Testis (tissue), 3 donors: ENCODE results near the gene TBC1D30. TPM values are rescaled to one million over a fixed set of nuclear protein-coding genes. Genes with fewer than 3 reads are reported as not detected.

ENCODE experiments used
- DNase-seq: peaks from one replicate; pipeline ENCODE4 v3.0.0-alpha.2; 2019
- H3K27ac ChIP-seq, 2 donors: fragments of 200-600 bp; sonication (generic); one replicate each; pipeline ENCODE4 v1.5.1; 2019
- H3K27me3 ChIP-seq: fragments of 200-600 bp; sonication (generic); one replicate; pipeline ENCODE4 v1.5.1; 2019
- H3K36me3 ChIP-seq: fragments of 200-600 bp; sonication (generic); one replicate; pipeline ENCODE4 v1.5.1; 2017; ENCODE audit warnings: low read depth; ENCODE audit errors: missing control alignments
- H3K4me1 ChIP-seq: fragments of 200-600 bp; sonication (generic); one replicate; pipeline ENCODE4 v1.5.1; 2019
- H3K4me3 ChIP-seq, 2 donors: fragments of 200-600 bp; sonication (generic); one replicate each; pipeline ENCODE4 v1.5.1; 2017 to 2019
- H3K9me3 ChIP-seq: fragments of 200-600 bp; sonication (generic); one replicate; pipeline ENCODE4 v1.5.1; 2017
- POLR2A ChIP-seq: fragments of 450-650 bp; IDR thresholded peaks from one replicate; pipeline ENCODE4 v1.6.1; 2017; ENCODE audit warnings: antibody characterized with exemption, mild to moderate bottlenecking, moderate library complexity
- WGBS, 2 donors: methylation state at CpG; one replicate each; pipeline ENCODE4 v1.1.5; 2018; 5-methylcytosine and 5-hydroxymethylcytosine counted together
- intact Hi-C: fragments of 100-400 bp; cut with DNase I; formaldehyde crosslinking; loops from one replicate; pipeline ENCODE4 v1.15.1; 2023; ENCODE audit warnings: low total_unique reads
- polyA plus RNA-seq: library from polyadenylated mRNA; stranded (reverse); fragments of 350-450 nt; fragmentation: Illumina TruSeq; extraction: RNeasy Lipid Tissue Mini Kit (QIAGEN cat#74804); gene quantifications from one replicate; pipeline ENCODE4 v1.2.3, GENCODE V29; 2014; ENCODE audit warnings: low read depth, low replicate concordance; ENCODE audit not compliant: insufficient read depth
- total RNA-seq, 2 donors: library from RNA; depleted of rRNA; stranded (reverse); fragments of >200 nt; gene quantifications; one replicate each; pipeline ENCODE4 v1.2.3, GENCODE V29; 2016
- TF ChIP-seq, protein P1 (sequence below), 3 experiments: fragments of 450-650 bp in 2 of 3; fragments of 200-600 bp in 1 of 3; sonication (generic) in 1 of 3; IDR thresholded peaks; one replicate each; pipeline ENCODE4 v1.5.1; 2016 to 2019; ENCODE audit warnings: antibody characterized with exemption in 3 of 3, mild to moderate bottlenecking in 2 of 3, moderate library complexity in 1 of 3

TBC1D30 gene
- total and polyA plus RNA-seq, 3 donors from 2014 or later: 7.0 to 8.7 (median 8.3) TPM

DNA sequence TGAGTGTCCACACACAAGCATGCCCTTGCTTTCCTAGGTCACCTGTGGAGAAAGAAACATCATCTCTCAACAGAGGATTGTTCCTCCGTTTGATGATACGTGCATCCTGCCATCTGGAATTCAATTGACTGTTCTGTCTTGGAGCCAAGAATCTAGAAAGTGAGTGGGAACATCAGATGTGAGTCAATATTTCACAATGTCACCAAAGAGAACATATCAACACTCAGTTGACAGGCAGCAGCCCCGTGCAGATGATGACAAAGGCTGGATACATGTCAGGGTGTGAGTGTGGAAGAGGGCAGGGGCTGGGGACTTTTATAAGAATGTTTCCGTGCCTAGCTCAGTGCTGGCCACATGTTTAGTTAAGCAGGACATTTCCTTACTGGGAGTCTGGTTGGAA lies 76.1 kb downstream of the TBC1D30 start:
- no peak for TF ChIP-seq POLR2A
- TF ChIP-seq, protein P1, sequence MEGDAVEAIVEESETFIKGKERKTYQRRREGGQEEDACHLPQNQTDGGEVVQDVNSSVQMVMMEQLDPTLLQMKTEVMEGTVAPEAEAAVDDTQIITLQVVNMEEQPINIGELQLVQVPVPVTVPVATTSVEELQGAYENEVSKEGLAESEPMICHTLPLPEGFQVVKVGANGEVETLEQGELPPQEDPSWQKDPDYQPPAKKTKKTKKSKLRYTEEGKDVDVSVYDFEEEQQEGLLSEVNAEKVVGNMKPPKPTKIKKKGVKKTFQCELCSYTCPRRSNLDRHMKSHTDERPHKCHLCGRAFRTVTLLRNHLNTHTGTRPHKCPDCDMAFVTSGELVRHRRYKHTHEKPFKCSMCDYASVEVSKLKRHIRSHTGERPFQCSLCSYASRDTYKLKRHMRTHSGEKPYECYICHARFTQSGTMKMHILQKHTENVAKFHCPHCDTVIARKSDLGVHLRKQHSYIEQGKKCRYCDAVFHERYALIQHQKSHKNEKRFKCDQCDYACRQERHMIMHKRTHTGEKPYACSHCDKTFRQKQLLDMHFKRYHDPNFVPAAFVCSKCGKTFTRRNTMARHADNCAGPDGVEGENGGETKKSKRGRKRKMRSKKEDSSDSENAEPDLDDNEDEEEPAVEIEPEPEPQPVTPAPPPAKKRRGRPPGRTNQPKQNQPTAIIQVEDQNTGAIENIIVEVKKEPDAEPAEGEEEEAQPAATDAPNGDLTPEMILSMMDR (IDR thresholded peaks at IDR 0.05): no peak

DNA sequence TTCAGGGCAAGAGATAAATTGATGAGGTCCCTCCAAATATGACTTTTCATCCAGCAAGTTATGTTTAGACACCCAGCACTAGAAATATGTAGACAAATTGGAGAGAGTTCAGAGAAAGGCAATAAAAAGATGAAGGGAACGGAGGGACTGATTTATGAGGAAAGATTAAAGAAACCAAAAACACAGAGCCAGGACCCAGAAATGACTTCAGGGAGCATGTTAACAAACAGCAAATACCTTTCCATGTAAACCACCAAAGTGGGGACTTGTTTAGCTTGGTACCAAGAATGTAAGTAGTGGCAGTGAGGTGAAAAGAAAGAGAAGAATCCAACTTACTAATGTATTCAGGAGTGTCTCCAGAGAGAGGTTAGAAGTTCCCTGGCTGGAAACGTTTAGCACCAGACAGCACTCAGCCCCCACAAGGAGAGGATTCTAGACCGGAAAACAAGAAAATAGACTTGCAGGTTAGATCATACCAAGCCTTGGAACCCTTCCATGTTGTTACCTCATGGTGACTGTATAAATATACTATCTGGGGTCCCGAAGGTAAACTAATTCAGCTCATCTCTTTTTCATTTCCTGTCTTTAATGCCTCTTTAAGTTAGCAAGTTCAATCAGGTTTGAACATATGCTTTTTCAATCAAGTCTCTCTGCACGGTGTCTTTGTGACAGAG lies 79.2 kb downstream of the TBC1D30 start:
- H3K27ac ChIP-seq: no peak overlapping the region
- WGBS, 2 donors: 66 to 68% methylated on average over 5 of the region's 5 CpGs
- no peak for DNase-seq

More for the DNA sequence above, 76.1 kb downstream of the TBC1D30 start:
- H3K27ac ChIP-seq: no peak overlapping the region
- H3K36me3 ChIP-seq: no peaks in the 10 kb centered on the region
- no peak for DNase-seq
- no peaks in the 10 kb centered on the region for H3K4me1 ChIP-seq
- H3K27me3 ChIP-seq: no peaks in the 10 kb centered on the region
- no peaks in the 10 kb centered on the region for H3K9me3 ChIP-seq
- 69 to 76% methylated on average over 4 of the region's 4 CpGs for WGBS, 2 donors
- H3K4me3 ChIP-seq: no peak overlapping the region
- intact Hi-C loops: no loop called here

DNA sequence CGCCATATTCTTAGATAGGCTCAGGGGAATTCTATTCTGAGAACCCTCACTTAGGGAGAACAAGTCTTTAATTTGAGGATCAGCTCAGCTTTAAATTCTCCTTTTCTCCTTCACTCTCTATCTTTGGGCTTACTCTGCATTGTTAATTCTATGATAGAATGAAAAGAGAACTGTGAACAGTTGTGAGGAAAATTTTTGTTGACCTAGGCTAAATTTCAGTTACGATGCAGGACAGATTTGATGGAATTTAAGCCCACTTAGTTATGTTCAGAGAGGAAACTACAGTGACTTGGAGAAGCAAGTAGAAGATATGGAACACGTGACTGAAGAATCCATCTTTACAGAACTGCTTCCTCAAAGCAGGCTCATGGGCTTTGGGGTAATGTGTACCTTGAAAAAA lies 82.7 kb downstream of the TBC1D30 start:
- Histone ChIP-seq H3K36me3 (no peaks in the 10 kb centered on the region), H3K4me3 (no peak overlapping the region), H3K27me3 (no peaks in the 10 kb centered on the region), H3K9me3 (no peaks in the 10 kb centered on the region), H3K4me1 (no peaks in the 10 kb centered on the region), H3K27ac (no peak overlapping the region)
- no peak for DNase-seq
- no peak for TF ChIP-seq POLR2A
- TF ChIP-seq, protein P1 (IDR thresholded peaks at IDR 0.05): no peak
- 88 to 97% methylated on average over 3 of the region's 3 CpGs for WGBS, 2 donors
- intact Hi-C loops: no loop called here

More for the DNA sequence above, 79.2 kb downstream of the TBC1D30 start:
- Histone ChIP-seq H3K9me3 (no peaks in the 10 kb centered on the region), H3K27me3 (no peaks in the 10 kb centered on the region), H3K4me3 (no peak overlapping the region), H3K4me1 (no peaks in the 10 kb centered on the region), H3K36me3 (no peaks in the 10 kb centered on the region)
- intact Hi-C loops: no loop called here
- TF ChIP-seq POLR2A: no peak
- TF ChIP-seq, protein P1 (IDR thresholded peaks at IDR 0.05): no peak

DNA sequence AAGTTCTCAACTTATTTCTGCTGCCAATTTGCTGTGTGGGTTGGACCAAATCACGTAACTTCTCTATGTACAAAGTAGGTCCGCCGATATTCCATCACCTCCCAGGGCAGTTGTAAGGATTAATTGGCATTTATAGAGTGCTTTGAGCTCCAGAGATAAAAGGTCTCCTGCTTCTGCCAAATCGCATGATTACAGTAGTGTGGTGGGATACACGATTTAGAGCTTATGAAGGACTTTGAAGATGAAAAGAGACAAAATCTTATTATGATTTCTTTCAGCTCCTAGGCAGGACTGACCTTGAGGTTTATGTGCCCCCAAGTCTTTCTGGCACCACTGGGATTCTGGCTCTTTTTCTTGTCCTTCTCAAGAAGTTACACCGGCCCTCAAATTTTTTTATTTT lies 84.7 kb downstream of the TBC1D30 start:
- no peak for DNase-seq
- 50 to 57% methylated on average over 6 of the region's 6 CpGs for WGBS, 2 donors

More for the DNA sequence above, 84.7 kb downstream of the TBC1D30 start:
- Histone ChIP-seq H3K4me1 (no peaks in the 10 kb centered on the region), H3K27me3 (no peaks in the 10 kb centered on the region), H3K4me3 (no peak overlapping the region), H3K9me3 (no peaks in the 10 kb centered on the region), H3K36me3 (no peaks in the 10 kb centered on the region), H3K27ac (no peak overlapping the region)
- intact Hi-C loops: no loop called here
- TF ChIP-seq, protein P1 (IDR thresholded peaks at IDR 0.05): no peak
- TF ChIP-seq POLR2A: no peak
